ENCODE results near the gene CCDC116.

DNA sequence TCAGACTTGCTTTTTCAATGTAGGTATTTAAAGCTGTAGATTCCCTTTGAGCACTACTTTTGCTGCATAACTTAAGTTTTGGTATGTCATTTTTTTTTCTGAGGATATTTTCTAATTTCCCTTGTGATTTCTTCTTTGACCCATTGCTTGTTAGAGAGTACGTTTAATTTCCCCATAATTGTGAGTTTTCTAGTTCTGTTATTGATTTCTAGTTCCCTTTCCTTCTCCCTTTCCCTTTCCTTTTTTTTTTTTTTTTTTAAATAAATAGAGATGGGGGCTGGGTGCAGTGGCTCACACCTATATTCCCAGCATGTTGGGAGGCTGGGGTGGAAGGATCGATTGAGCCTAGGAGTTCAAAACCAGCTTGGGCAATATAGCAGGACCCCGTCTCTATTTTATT, 34.3 kb upstream of the CCDC116 start:
- no peak for TF ChIP-seq CTCF (IDR thresholded peaks at IDR 0.05; ENCODE audit: low read depth, low read length)
- no peak for TF ChIP-seq EZH2phosphoT487 (IDR thresholded peaks at IDR 0.05; ENCODE audit: low read depth)
